Measurements from ENCODE around the gene AFF1.
A peak's percentile ranks its signal among the peaks of the same experiment; 100 is the strongest.

Gene AFF1

DNA sequence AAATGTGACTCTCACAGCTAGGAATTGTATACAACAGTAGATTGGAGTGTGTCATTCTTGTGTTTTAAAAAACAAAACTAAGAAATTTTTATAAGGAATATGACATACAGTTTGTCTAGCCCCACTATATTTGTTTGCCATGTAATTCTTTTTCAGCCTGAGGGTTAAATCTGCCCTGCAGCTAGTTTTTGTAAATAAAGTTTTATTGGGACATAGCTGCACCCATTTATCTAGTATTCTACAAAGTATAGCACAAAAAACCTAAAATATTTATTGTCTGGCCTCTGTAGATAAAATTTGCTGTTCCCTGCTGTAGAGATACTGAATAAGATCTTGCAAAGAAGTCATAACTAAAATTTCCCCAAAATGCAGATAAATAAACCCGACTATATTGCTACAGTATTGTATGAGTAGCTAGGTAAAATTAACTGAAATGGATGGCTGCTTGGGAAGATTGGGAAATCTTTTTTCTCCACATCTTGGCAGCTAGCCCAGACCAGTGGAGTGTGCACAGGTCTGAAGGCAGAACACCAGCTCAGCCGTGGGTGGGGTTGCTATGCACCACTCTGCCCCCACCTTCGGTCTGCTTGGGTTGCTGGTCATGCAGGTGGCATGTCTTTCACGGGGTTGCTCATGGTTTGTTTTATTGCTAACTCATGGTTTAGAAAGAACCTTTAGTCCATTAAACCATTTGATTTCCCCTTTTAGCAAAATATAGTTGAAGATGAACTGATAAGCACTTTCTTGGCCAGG, 157.8 kb downstream of the AFF1 start:
- peak; percentile 52 for DNase-seq

DNA sequence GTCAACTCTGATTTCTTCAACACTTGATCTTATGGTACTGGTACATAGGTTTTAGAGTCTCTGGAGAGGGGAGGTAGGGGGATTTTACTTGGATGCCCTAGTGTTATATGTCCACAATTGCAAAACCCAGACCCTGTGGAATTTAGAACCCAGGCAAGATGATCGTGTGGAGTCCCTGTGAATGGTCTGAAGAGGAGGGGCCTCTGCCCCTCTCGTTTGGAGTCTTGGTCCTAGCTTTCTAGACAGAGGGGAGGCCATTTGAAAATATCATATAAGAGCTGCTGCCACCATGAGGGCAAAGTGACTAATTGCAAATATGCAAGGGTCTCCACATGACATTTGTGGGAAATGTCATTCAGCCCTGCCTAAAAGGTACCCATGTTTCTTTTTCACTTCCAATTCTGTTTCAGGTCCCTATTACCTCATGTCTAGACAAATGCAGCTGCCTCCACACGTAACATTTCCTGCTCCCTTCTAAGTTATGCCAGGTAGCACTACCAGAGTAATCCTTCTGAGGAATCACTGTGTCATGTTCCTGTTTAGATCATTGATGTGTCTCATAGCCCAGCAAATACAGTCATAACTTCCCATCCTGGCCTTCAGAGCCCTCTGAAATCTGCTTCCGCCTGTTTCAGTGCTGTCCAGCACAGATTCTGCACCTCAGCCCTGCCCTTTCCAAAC, 158.8 kb downstream of the AFF1 start:
- DNase-seq, result peak; percentile 6

DNA sequence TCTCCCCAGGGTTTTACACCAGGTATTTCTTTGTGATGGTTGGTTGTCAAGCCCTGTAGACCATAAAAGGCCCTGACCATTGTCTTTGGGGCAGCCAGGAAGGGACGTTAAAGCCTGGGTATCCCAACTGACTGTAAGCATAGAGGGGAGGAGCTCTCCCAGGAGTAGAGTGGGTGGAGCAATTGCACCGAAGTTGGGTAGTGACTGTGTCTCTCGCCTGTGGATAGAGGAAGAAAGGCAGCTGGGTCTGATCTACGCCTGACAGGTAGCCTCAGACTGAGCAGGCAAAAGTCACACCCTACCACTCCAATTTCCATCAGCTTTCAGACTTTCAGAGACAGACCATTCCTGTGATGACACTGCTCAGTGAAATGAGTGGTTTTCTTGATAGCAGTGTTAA, 162.3 kb downstream of the AFF1 start:
- DNase-seq, result no peak

DNA sequence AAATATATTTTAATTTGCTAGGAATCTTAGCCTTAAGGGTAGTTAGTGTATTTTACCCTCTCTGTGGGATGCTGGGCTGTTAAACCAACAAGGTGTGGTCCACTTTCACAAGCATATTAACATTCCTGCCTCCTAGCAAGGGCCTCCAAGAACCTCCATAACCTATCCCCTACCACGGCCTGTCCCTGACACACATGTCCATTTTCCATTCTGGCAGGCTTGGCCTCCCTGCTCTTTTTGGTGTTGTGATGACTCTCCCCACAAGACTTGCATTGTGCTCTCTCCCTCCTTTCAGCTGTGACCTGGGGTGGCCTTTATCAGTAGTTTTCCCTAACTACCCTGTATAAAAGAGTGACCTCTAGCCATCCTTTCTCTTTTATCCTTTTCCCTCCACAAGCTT, 165.4 kb downstream of the AFF1 start:
- no peak for DNase-seq

DNA sequence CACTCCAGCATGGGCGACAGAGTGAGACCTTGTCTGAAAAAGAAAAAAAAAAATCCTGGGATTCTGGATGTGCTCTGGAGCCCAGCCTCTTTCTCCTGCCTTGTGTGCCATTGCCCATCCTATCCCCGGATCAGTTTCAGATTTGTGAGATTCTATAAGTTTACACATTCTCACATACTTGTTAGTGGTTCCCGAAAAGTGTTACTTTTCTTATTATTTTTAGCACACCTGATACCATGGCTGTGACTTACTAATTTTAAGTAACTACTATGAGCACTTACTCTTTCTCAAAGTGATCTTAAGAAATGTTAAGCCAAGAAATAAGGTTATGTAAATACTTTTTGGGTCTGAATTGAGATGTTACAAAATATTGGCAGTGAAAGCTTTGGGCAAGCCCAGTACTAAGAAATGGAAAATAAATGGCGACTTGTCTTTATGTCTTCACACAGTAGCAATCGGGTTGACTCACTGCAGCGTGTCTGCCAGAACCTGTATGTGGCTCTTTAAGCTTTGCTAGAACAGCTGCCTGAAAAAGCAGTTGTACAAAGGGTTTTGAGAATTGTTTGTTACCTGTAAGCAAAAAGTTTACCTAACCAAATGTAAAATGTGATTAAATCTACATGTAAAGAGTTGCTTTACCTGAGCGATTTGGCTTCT, 166.9 kb downstream of the AFF1 start:
- DNase-seq, result no peak

DNA sequence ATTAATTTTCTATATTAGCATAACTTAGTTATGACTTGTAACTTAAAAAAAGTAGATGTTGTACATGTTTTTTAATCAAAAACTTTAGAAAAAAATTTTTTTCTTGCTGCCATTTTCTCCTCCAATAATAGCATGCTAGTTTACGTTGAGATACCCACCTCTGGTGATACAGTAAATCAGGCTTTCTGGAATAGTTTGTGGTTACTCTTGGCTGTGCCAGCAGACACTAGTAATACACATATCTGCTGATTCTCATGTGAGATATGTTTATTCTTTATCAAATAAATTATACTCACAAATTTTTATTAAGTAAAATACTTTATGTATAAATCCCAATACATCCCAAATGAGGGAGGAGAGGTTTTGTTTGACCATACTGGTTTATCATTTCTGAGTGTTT, 168.3 kb downstream of the AFF1 start:
- DNase-seq, result no peak

DNA sequence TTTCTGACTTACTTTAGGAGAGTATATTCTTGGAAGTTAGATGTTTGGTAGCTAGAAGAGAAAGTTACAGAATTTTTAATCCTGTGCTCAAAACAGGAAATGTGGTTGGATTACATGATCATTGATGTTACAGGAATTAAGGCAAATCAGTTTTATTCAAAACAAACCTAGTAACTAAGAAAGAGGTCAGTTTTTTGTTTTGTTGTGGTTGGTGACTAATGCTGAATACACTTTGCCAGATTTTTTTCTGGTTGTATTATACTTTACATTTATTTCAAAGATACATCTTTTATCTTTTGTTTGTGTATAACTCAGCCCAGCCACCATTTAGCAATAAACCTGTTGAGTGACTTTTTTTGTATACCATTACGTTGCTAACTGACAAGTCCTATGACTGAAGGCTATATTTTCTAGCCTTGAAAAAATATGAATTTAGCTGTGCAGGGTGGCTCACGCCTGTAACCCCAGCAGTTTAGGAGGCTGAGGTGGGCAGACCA, 168.9 kb downstream of the AFF1 start:
- no peak for DNase-seq

DNA sequence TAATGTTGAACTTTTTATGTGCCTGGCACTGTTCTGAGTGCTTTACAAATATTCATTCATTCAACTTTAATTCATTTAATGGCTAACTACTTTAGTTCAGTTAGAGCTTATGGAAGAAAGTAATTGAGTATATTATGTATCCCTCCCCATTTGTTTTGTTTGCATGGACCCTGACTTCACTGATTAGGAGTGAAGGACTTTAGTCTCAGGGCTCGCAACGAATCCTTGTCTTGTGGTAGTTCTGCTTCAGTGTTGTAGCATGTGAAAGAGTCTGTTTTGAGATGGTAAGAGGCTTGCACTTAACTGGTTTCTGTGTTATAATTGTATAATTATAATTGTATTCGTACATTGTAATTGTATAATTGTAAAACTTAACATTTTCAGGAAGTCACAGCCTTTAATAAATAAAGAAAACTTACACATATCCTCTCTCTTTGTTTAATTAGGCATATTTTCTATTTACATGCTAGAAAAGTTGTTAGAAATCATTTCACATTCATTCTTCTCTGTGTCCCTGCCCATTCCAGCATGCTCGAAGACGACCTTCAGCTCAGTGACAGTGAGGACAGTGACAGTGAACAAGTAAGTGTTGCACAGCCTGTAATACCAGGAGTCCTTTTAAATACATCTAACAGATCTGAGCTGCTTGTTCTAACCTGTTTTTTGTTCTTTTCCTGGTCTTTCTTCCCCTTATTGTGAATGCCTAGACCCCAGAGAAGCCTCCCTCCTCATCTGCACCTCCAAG, 170.5 kb downstream of the AFF1 start:
- no peak for DNase-seq

DNA sequence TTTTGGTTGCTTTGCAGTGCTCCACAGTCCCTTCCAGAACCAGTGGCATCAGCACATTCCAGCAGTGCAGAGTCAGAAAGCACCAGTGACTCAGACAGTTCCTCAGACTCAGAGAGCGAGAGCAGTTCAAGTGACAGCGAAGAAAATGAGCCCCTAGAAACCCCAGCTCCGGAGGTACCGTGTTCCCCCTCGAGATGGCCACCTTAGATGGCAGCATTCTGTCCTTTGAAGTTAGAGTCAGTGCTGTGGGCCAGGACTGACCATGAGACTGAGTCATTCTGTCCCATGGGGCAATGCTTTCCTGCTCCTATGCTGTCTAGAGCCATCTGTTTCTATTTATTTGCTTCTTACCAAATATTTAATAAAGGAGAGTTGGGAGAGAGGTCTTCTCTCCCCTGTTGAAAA, 173.3 kb downstream of the AFF1 start:
- no peak for DNase-seq

DNA sequence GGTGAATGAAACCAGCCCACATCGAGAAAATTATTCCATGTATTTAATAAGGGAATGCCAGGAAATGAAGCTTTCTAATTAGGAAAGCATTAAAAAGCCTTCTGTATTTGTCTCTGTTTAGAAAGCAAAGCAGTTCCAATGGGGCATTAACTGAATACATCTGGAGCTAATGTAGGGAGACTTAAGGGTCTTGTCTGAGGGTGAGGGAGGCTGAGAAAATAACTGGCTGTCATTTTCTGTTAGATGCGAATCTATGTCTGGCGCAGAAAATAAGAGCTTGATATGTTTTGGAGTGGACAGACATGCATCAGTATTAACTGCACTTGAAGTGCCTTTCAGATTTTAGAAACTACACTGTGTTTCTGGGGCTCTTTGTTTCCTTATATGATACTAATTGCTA, 174.3 kb downstream of the AFF1 start:
- no peak for DNase-seq

DNA sequence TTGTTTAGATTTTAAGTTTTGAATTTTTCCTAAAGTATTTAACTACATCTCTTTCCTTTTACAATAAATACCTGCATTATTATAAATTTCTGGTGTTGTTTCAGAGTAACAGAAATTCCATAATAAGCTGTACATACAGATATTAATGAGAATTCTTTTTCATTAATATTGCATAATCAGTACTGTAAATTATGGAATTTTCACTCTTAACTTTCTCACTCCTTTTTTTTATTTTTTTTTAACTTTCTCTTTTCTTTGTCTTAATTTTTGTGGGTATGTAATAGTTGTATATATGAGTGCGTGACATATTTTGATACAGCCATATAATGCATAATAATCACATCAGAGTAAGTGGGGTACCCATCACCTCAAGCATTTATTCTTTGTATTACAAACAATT, 175.1 kb downstream of the AFF1 start:
- no peak for DNase-seq

DNA sequence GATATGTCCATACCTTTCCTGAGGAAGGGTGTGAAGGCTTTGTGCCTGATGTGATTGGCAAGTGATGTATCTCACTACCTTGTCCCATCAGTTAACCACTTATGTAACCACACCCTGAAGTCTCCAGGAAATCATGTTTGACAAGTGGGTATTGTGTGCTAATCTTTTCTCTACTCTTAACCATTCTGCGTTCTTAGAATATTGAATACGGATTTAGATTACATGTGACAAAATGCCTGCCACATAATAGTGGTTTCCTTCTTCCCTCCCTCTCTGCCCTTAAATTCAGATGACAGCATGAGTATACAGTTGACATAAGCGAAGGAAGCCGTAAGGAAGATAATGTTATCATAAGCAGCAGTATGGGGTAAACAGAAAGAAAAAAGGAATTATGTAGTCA, 177.3 kb downstream of the AFF1 start:
- no peak for DNase-seq

DNA sequence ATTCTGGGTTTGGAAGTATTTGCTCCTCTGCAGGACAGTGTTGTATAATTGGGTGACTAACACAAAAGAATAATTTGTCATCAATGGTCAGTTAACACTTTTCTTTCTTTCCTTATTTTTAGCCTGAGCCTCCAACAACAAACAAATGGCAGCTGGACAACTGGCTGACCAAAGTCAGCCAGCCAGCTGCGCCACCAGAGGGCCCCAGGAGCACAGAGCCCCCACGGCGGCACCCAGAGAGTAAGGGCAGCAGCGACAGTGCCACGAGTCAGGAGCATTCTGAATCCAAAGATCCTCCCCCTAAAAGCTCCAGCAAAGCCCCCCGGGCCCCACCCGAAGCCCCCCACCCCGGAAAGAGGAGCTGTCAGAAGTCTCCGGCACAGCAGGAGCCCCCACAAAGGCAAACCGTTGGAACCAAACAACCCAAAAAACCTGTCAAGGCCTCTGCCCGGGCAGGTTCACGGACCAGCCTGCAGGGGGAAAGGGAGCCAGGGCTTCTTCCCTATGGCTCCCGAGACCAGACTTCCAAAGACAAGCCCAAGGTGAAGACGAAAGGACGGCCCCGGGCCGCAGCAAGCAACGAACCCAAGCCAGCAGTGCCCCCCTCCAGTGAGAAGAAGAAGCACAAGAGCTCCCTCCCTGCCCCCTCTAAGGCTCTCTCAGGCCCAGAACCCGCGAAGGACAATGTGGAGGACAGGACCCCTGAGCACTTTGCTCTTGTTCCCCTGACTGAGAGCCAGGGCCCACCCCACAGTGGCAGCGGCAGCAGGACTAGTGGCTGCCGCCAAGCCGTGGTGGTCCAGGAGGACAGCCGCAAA, 179.6 kb downstream of the AFF1 start:
- no peak for DNase-seq

DNA sequence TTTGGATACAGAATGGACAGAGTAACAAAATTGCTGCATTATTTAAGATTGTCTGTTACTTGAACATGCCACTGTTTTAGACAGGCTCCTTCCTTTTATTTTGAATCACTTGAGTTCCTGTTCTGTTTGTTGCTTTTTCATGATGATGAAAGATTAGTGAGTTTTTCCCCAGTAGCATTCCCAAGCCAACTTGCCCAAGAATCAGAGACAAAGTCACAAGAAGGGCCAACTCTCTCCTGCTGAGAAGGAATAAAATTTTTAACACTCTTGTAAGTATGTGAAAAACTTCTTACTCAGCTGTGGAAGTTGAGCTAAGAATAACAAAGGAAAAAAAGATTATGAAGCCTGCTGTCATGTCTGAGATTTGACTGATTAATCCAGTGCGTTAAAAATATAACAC, 181.4 kb downstream of the AFF1 start:
- DNase-seq, result no peak

DNA sequence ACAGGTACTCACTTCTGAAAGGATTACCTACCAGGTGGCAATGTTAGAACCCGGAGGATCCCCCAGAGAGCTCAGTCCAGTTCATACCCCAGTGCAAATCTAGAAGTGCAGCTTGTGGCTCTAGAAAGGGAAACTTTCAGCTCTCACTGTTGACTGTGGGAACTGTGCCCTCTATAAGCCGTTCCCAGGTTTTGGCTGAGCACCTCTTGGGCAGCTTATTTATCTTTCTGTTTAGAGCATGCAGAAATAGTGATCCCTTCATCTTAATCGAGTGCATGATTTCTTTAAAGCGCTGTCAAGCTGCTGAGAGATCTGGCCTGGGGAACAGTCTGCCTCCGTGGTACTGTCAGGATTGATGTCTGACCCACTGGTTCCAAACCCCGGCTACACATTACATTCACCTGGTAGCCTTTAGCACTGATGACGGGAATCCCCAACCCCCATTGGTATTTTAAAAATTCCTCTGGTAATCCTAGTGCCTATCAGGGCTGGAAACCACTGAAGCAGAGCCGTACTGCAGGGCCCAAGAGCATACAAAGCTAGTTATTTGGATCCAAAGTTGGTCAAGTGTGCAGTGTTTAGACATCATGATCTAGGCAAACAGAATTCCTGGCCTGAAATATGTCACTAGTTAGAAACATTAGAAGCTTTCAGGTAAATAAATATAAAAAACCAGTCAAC, 182.4 kb downstream of the AFF1 start:
- DNase-seq, result no peak

DNA sequence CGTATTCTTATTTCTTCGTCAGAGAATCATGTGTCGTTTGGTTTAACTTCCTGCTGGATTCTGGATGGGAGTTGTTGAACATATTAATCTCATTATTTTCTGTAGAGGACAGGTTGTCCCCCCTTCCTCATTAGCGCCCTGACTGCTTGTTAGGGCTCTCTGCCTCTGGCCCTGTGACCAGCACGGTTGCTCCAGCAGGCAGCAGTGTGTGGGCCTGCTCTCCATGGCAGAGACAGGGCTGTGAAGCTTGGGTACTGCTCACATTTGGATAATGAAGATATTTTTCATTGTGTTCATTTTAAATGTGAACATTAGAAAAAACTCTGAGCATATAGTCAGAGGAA, 182.9 kb downstream of the AFF1 start:
- no peak for DNase-seq

DNA sequence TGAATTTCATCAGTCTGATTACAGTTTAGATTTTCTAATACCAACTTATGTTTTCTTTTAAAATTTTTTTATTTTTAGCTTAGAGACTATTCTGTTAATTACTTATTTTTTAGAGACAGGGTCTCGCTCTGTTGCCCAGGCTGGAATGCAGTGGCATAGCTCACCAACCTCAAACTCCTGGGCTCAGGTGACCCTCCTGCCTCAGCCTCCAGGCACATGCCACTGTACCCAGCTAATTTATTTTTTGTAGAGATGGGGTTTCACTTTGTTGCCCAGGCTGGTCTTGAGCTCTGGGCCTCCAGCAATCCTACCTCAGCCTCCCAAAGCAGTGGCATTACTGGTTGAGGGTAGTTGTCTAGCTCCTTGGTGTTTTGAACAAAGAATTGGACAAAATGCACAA, 183.6 kb downstream of the AFF1 start:
- DNase-seq, result no peak

DNA sequence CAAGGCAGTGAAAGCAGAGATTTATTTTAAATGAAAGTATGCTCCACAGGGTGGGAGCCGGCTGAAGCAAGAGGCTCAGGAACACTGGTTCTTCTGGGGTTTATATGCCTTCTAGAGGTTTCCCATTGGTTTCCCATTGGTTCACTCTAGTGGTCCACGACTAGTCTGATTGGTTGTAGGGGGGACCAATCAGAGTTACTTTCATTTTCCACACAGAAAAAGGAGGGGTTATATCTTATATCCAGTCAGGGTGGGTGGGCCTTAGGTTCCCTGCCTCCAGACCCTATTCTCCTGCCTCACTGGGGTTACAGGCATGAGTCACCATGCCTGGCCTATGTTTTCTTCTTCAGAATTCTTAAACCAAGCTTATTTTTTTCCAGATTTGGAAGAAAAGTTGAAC, 184.0 kb downstream of the AFF1 start:
- DNase-seq, result no peak

DNA sequence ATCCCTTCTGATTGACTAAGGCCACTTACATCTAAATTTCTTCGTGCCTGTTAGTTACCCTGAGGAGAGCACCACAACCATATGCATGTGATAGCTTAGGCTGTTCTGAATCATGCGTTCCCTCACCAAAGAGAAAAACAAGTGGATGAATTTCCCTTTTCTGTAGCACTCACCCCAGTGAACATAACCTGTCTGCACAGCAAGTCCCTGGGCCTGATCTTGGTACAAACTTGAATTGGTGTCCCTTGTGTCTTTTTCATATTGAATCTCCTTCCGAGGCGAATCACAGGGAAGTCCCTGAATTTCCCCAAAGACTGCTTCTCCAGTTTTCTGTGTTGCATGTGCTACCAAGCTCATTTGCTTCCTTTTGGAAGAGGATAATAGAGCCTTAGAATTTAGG, 185.2 kb downstream of the AFF1 start:
- DNase-seq, result no peak

DNA sequence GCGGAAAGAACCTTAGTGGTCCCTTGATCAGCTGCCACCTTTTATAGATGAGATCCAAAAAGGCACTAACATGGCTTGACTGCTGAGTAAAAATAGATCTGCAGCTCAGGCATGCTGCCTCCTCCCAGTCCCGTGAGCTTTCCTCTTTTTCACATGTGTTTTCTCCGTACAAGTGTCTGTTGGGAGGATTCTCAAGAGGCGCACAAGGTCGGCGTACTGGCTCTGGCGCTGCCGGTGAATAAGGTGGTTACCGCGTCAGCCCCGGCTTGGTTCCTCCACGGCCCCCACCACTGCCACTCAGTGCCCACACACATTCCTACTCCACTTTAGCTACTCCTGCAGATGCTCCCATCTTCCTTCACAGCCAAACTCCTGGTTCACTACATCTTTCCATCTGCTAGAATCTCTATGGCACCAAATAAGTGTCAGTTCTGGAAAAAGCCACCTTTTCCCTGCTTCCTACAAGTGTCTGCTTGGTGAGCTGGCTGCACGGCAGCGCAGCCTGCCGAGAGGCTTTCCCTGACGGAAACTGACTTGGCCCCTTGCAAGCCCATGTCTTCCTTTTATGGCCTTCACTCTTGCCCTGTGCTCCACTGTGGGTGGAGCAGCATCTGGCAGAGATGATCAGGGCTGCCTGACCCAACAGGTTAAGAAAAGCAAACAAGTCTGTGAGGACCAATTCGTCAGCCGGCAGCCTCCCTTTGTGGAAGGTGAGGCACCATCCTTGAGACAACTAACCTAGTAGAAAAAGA, 185.8 kb downstream of the AFF1 start:
- no peak for DNase-seq

DNA sequence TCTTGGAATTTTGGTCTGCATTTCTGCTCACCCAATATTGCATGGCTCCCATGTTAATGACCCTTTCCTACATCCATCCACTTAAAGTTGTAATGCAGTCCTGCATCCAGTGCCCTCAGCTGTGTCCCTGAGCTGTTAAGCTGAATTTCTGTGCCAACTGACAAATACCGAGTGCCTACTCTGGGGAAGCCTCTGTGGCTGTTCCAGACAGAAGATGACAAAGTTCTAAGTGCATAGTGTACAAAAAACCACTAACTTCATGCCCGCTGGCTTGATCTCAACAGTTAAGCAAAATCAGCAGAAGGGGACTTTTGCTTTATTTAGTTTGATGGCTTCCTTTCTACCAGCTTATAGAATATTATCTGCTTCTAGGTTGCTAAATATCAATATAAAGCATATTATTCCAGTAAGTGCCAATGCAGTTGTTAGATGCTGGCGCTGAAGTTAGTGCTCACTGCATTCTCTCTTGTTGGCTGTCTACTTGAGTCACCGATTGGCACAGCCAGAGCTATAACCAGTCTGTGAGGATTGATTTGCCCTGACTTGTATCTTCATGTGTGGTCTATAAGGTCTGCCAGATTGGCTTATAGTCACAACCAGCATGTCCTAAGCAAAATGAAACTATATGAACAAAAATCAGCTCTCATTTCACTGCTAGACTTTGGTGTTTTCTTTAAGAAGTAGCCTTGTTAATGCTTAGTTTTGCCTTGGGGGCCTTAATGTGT, 186.7 kb downstream of the AFF1 start:
- no peak for DNase-seq

All from NCI-H2171 (cell line).